NCI-H1092 (cell line): ENCODE data around the gene RLN3.

Experiments used
- DNase-seq: peaks from one replicate; lab custom pipeline; 2025; lab: John Stamatoyannopoulos, UW

RLN3 gene, protein sequence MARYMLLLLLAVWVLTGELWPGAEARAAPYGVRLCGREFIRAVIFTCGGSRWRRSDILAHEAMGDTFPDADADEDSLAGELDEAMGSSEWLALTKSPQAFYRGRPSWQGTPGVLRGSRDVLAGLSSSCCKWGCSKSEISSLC

GRCh38 chr19:14027856-14028450 is at the start of gene RLN3:
Gene RLN3, plus strand, starts transcription at chr19:14028148. Its CDS starts 57 bp downstream, at chr19:14028205.
- DNase-seq = no peak

DNA sequence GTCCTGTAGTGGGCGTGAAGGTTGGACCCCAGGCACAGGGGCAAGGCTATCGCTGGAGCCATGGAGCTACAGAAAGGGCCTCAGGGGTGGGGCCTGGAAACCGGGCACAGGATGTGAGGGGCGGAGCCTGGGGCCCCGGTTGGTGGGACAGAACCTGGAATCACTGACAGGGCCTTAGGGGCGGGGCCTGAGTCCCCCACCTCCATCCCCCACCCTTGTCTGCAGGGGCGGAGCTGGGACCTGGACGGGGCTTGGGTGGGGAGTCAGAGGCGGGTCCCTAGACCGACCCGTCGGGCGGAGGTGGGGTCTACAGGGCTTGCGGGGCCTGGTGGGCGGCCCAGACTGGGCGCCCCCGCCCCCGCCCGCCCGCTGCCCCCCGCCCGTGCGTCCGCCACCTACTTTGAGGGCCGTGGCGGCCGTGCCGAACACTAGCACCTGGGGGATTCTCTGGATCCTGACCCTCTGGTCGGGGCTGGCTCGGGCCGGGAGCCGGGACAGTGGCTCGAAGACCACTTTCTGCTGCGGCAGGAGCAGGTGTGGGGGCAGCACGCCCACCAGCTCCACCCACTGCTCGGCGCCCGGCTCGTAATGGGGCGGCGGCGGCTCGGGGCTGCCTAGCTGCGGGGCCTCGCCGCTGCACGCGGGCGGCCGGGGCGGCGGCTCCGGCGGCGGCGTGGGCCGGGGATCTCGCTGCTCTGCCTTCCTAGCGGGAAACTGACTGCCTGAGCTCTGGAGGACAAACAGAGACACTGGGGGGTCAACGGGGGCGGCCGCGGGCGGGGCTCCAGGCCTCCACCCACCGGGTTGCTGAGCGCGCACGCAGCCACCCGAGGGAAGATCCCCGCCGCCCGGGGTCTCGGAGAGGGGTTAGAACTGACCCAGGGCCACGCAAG is 49.4 kb upstream of the RLN3 start:
- peak; percentile 28 for DNase-seq

- DNase-seq = no peak
These were observed 48.7 kb upstream of the RLN3 start for GRCh38 chr19:13979244-13979615.

GRCh38 chr19:13979686-13980085 is 48.3 kb upstream of the RLN3 start:
- DNase-seq = no peak

DNA sequence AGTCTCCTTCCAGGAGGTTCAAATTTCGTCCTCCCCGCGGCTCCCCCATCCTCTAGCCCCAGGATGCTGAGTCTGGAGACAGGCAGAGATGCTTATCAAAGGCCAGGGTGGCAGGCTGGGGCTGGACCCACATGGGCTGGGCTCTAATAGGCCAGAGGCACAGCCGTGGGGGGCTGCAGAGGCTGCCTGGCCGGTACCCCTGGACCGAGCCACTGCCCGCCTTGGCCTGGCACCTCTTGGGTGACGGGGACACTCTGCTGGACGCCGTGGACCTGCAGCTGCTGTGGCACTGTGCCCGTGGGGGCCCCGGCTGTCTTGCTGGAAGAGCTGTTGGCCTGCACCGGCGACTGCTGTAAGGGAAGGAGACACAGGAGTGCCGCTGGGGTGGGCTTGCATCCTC is 47.6 kb upstream of the RLN3 start:
- DNase-seq = no peak

GRCh38 chr19:13981021-13981420 is 46.9 kb upstream of the RLN3 start:
- no peak for DNase-seq

DNA sequence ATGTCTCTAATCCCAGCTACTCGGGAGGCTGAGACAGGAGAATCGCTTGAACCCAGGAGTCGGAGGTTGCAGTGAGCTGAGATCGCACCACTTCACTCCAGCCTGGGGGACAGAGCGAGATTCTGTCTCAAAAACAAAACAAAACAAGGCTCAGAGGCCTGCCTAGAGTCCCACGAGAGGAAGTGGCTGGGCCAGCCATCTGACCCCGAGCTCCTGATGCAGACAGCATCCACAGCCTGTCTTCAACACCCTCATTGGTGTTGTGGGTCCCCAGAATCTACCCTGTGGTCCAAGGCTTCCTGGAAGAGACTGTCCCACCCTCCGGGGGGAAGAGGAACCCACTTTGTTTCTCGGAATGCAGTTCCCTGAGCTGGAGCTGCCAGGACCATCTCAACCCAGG is 46.5 kb upstream of the RLN3 start:
- DNase-seq = no peak

DNA sequence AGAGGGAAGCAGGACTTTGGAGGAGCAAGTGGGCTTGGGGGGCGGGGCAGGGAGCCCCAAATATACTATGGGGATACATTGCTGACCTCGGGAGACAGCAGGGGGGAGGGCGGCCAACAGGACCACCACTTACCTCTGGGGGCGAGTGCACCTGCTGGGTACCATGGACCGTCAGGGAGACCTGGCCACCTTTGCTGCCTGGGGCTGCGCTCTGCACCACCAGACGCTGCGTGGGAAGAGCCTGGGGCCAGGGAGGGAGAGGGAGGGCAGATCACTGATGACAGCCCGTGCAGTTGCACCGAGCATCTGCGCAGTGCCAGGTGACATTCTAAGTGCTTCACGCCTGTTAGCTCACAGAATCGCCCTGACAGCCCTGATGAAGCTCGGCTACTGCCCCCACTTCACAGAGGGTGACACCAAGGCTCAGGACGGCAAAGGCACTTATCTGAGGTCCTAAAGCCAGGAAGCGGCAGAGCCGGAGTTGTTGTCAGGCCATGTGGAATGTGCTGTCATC is 45.9 kb upstream of the RLN3 start:
- no peak for DNase-seq

DNA sequence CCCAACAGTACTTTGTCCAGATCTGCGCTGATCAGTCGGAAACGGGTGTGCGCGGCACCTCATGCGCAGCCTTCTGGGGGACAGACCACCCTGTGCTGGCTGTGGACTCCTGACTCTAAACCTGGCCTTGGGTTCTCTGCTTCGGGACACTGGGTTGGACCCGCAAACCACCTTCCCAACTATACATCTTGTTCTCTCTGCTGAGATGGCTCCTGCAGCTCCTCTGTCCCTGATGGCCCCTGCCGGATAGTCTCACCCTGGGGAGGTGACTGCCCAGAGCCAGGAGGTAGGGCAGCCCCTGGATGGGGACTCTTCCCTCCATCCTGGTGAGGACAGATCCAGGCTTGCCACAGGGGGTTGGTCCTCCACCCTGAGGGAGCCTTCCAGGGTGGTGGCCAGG is 45.2 kb upstream of the RLN3 start:
- DNase-seq = no peak

GRCh38 chr19:13983213-13983889 is 44.6 kb upstream of the RLN3 start:
- no peak for DNase-seq

- DNase-seq = no peak
These were observed 43.8 kb upstream of the RLN3 start for GRCh38 chr19:13984186-13984585.

DNA sequence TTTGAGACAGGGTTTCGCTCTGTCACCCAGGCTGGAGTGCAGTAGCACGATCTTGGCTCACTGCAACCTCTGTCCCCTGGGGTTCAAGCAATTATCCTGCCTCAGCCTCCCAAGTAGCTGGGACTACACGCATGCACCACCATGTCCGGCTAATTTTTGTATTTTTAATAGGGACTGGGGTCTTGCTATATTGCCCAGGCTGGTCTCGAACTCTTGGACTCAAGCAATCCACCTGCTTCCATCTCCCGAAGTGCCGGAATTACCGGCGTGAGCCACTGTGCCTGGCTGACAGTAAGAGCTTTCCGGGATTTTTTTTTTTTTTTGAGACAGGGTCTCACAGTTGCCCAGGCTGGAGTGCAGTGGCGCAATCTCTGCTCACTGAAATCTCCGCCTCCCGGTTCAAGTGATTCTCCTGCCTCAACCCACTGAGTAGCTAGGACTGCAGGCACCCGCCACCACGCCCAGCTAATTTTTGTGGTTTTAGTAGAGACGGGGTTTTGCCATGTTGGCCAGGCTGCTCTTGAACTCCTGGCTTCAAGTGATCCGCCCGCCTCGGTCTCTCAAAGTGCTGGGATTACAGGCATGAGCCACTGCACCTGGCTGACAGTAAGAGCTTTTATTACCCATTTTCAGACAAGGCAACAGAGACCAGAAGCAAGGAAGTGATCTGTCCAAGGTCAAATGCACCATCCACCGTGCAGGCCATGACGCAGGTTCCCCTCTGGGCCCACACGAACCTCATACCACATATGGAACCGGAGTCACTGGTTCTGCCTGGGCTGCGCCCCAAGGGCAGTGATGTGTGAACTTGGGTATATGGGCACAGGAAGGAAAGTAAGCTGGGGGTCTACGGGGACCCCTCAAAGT is 42.8 kb upstream of the RLN3 start:
- DNase-seq = no peak

- no peak for DNase-seq
These were observed 42.1 kb upstream of the RLN3 start for GRCh38 chr19:13985771-13986347.

DNA sequence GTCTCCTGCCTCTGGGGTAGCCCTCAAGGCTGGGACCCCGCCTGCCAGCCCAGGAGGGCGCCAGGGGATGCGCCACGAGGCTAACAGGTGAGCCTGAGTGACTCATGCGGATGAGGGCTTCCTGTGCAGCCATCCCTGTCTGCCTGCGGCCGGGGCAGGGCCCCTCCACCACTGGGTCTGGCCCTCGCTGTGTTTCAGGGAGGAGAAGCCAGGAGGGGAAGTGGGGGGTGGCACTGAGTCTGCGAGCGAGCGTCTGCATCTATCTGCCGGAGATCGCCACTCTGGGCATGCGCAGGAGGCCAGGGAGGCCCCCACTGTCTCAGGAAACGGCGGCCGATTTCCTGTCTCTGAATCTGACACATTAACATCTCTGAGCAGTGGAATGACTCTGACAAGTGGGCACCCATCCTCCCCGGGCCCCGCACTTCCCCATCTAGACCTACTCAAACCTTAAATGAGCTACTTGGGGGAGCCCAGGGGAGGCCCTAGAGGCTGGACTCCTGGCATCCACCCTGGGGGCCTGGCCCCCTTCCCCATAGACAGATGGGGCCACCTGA is 41.5 kb upstream of the RLN3 start:
- DNase-seq = peak; percentile 45

DNA sequence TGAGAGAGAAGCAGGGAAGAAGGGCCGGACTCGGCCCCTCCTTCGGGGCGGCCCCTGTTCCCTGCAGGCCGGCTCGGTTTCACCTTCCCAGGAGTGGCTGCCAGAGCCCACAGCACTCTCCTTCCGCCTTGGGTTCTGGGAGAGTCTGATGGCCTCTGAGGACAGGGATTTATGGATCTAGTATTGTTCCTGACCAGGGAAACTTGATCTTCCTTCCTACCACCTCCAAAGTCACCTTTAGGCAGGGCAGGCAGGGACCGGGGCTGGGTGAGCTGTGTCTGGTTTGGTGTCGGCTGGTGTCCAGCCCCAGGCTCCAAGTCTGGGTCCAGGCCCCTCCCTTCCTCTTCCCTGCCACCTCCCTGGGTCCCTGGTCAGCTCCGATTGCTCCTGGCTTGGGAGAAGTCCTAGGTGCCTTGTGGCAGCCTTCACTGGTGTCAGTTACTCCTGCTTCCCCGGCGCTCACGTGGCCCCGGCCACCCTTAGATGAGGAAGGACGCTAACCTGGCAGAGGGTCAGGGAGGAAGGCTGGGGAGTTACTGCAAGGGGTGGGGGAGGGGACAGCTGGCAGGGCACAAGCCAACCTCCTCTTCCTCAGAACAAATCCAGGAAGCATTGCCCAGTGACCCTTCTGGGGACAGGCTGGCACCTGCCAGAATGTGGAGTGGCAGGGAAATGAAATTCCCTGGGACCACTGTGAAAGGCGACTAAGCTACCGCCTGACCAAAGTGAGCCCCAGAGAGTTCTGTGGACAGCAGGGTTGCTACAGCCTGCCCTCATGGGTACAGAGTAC is 40.7 kb upstream of the RLN3 start:
- no peak for DNase-seq

DNA sequence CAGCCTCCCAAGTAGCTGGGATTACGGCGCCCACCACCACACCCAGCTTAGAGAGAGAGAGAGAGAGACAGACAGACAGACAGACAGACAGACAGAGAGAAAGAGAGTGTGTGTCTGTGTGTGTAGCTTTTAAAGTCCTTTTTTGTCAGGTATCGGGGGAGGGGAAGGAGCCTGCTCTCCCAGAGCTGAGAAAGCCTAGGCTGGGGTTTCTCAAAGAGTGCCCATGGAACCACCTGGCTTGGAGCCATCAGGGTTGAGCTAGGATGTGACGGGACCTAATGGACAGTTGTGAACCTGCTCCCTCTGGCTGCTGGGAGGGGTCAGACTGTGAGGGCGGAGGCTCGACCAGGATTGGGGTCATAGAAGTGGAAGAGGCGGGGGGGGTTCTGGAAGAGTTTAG is 38.5 kb upstream of the RLN3 start:
- DNase-seq = no peak

DNA sequence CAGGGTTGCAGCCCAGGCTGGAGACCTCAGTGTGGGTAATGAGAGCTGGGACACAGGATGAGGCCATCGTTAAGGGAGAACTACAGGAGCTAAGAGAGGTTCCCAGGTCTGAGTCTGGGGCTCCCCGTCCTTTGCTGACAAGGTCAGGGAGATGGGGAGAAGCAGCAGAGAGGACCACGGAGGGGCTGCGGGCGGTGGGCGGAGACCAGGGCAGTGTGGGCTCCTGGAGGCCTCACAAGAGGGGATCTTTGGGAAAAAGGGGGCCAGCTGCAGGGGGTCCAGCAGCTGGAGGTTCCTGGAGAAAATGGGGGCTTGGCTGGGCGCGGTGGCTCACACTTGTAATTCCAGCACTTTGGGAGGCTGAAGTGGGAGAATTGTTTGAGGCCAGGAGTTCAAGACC is 37.9 kb upstream of the RLN3 start:
- no peak for DNase-seq

DNA sequence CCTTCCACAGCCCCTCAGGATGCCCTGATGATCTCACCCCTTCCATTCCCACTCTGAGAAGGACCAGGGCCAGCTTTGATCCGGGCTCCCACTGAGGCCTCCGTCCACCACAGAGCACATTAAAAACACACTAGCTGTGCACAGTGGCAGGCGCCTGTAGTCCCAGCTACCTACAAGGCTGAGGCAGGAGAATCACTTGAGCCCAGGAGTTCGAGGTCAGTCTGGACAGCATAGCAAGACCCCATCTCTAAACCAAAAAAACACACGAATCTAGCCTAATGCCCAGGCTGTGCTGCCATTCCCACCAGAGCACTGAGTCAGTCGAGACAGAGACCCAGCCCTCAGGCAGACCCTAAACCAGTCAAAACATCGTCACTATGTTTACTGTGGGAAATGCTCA is 35.9 kb upstream of the RLN3 start:
- DNase-seq = no peak

- DNase-seq = no peak
These were observed 34.2 kb upstream of the RLN3 start for GRCh38 chr19:13993590-13994300.
